C4-2B (cell line): ENCODE measurements around the gene GPR107.

Experiments
- H3K27ac ChIP-seq: fragments of 450-650 bp; 2 replicates; pipeline ENCODE4 v1.5.1; 2017
- CTCF ChIP-seq: fragments of 450-650 bp; conservative IDR thresholded peaks from 2 replicates; pipeline ENCODE4 v1.5.1; 2017; ENCODE audit warnings: mild to moderate bottlenecking
- ZFX ChIP-seq: fragments of 450-650 bp; IDR thresholded peaks from 2 replicates; pipeline ENCODE4 v1.6.1; 2017

GPR107 gene

GRCh38 chr9:130088051-130088450 is 34.3 kb downstream of the GPR107 start:
- TF ChIP-seq CTCF (no peak), ZFX (no peak)
- H3K27ac ChIP-seq, result no peak overlapping the region

GRCh38 chr9:130089141-130089540 is 35.4 kb downstream of the GPR107 start:
- TF ChIP-seq CTCF, result no peak
- no peak for TF ChIP-seq ZFX
- no peak overlapping the region for H3K27ac ChIP-seq

DNA sequence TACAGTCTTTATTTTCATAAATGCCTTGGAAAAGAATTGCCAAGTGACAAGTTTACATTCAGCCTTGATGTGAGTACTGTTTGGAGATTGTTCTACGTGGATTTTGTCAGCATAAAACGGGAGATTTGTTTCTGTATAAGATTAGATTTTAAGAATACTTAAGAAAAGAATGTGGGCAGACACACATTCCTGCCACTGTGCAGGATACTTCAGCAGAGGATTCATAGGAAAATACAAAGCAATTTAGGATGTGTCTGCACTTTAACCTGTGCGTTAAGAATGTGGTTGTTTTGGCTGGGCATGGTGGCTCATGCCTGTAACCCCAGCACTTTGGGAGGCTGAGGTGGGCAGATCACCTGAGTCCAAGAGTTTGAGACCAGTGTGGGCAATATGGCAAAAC is 37.2 kb downstream of the GPR107 start:
- no peak overlapping the region for H3K27ac ChIP-seq
- TF ChIP-seq CTCF (no peak), ZFX (no peak)

GRCh38 chr9:130092910-130093309 is 39.2 kb downstream of the GPR107 start:
- no peak overlapping the region for H3K27ac ChIP-seq
- TF ChIP-seq ZFX (no peak), CTCF (no peak)

- TF ChIP-seq CTCF, result no peak
- TF ChIP-seq ZFX, result no peak
- no peak overlapping the region for H3K27ac ChIP-seq
Measured at GRCh38 chr9:130095872-130096271, 42.2 kb downstream of the GPR107 start.

DNA sequence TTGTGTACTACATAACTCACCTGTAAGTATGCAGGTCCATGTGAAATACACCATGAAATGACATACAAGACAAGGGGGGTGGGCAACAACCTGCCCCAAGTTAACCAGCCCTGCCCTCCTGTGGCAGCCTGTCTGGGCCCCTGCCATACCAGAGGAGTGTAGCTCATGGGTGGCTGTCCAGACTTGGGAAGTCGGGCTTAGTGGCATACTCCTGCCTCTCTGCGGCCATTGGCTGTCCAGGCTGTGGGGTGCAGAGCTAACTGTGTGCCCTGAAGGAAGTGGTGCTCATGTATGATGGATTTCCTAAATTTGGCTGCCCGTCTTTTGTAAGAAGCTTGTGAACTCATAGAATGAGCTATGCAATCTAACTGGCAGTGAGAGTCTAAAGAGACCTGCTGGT is 47.0 kb downstream of the GPR107 start:
- TF ChIP-seq ZFX (no peak), CTCF (no peak)

GRCh38 chr9:130101915-130102314 is 48.2 kb downstream of the GPR107 start:
- no peak overlapping the region for H3K27ac ChIP-seq
- no peak for TF ChIP-seq CTCF
- TF ChIP-seq ZFX, result no peak

More for the DNA sequence above, 47.0 kb downstream of the GPR107 start:
- no peak overlapping the region for H3K27ac ChIP-seq
